Astrocyte of the spinal cord (primary cell): ENCODE results near the gene DOK1.

Source experiments
- DNase-seq: peaks from one replicate; pipeline ENCODE4 v3.0.0; 2011; ENCODE audit warnings: low read depth, low spot score
- H3K4me3 ChIP-seq: 2 replicates; pipeline ENCODE4 v1.5.1; 2011; ENCODE audit warnings: low read depth, mild to moderate bottlenecking, low read length, moderate library complexity
- CTCF ChIP-seq: IDR thresholded peaks from 2 replicates; pipeline ENCODE4 v1.5.1; 2012; ENCODE audit warnings: low read depth, mild to moderate bottlenecking, low read length, inconsistent platforms
- in situ Hi-C: cut with HindIII; loops from 2 replicates; pipeline ENCODE4 v1.10.0; 2017; ENCODE audit warnings: low sequenced_read_pairs

DOK1 gene

GRCh38 chr2:74511104-74511989, 43.2 kb upstream of the DOK1 start:
- H3K4me3 ChIP-seq = no peak overlapping the region
- in situ Hi-C loops = no loop called here
- TF ChIP-seq CTCF = no peak
- no peak for DNase-seq

- no peak for TF ChIP-seq CTCF
- DNase-seq = no peak
- in situ Hi-C loops = no loop called here
Observed at GRCh38 chr2:74512744-74513604, 41.5 kb upstream of the DOK1 start.

GRCh38 chr2:74513605-74514367, 40.7 kb upstream of the DOK1 start:
- no peak for TF ChIP-seq CTCF
- no peak overlapping the region for H3K4me3 ChIP-seq
- in situ Hi-C loops = no loop called here
- DNase-seq = no peak

More at GRCh38 chr2:74512744-74513604, 41.5 kb upstream of the DOK1 start:
- no peak overlapping the region for H3K4me3 ChIP-seq

GRCh38 chr2:74514368-74515270, 39.9 kb upstream of the DOK1 start, which contains the start of gene TLX2:
Gene TLX2 (plus strand): TSS chr2:74514450. CDS start chr2:74514807, 357 bp downstream.
- no peak for DNase-seq
- no peak within 1 kb of the TSS for H3K4me3 ChIP-seq
- in situ Hi-C loops = no loop called here
- no peak for TF ChIP-seq CTCF

GRCh38 chr2:74515271-74515980, 39.1 kb upstream of the DOK1 start:
- no peak for TF ChIP-seq CTCF

More at GRCh38 chr2:74515271-74515980, 39.1 kb upstream of the DOK1 start:
- DNase-seq = no peak
- in situ Hi-C loops = no loop called here
- no peak overlapping the region for H3K4me3 ChIP-seq
